K562 (cell line): ENCODE measurements around the gene HDAC7. TPM values are rescaled to one million over a fixed set of nuclear protein-coding genes. Genes with fewer than 3 reads are reported as not detected.

ENCODE experiments used
- CBX8 ChIP-seq: fragments of 200-600 bp; sonication (generic); IDR thresholded peaks from 2 replicates; pipeline ENCODE4 v1.6.1; 2012; ENCODE audit warnings: borderline replicate concordance, mixed run types, low read depth, mild to moderate bottlenecking, moderate library complexity, mixed read lengths, low read length, control low read depth, inconsistent platforms; ENCODE audit not compliant: poor library complexity, severe bottlenecking; ENCODE audit errors: extremely low read depth
- CREBBP ChIP-seq: IDR thresholded peaks from one replicate; pipeline ENCODE4 v1.6.1; 2012; ENCODE audit warnings: low read depth, mild to moderate bottlenecking, control low read depth, inconsistent platforms, low read length
- E2F4 ChIP-seq: sonication (generic); formaldehyde crosslinking; IDR thresholded peaks from 2 replicates; pipeline ENCODE4 v1.8.0; 2022; ENCODE audit warnings: mild to moderate bottlenecking, low read depth, missing genetic modification reagents
- FOXA3 ChIP-seq, 2 experiments: fragments of 450-650 bp in 1 of 2; sonication (generic) in 1 of 2; formaldehyde crosslinking; IDR thresholded peaks in 1 of 2; conservative IDR thresholded peaks in 1 of 2; 2 replicates each; pipeline versions ENCODE4 v1.4.0 to v1.8.0; 2020 to 2022; ENCODE audit warnings: mild to moderate bottlenecking in 2 of 2, missing genetic modification reagents in 1 of 2
- FUS ChIP-seq: fragments of 200-400 bp; formaldehyde crosslinking; optimal IDR thresholded peaks from 2 replicates; pipeline ENCODE3; 2017; ENCODE audit warnings: low read depth, low read length
- HDAC1 ChIP-seq, 2 experiments: fragments of 450-650 bp; IDR thresholded peaks; 2 replicates each; pipeline ENCODE4 v1.6.1; 2016 to 2017; ENCODE audit warnings: inconsistent platforms in 1 of 2, mild to moderate bottlenecking in 1 of 2, moderate library complexity in 1 of 2
- HLTF ChIP-seq: fragments of 450-650 bp; IDR thresholded peaks from 2 replicates; pipeline ENCODE4 v1.6.1; 2016
- MCM7 ChIP-seq, 2 experiments: fragments of 450-650 bp; IDR thresholded peaks; 2 replicates each; pipeline ENCODE4 v1.6.1; 2016 to 2018
- MXD1 ChIP-seq: fragments of 250-450 bp; sonication (Bioruptor Pico); IDR thresholded peaks from 2 replicates; pipeline ENCODE4 v1.8.0; 2021; ENCODE audit warnings: borderline replicate concordance, mild to moderate bottlenecking, moderate library complexity; ENCODE audit not compliant: poor library complexity, severe bottlenecking
- NEUROD1 ChIP-seq: fragments of 150-350 bp; IDR thresholded peaks from 2 replicates; pipeline ENCODE4 v1.6.1; 2014; ENCODE audit warnings: borderline replicate concordance, low read length, low read depth; ENCODE audit not compliant: partially characterized antibody
- NR2C1 ChIP-seq, 2 experiments: fragments of 450-650 bp; IDR thresholded peaks; 2 replicates each; pipeline ENCODE4 v1.6.1; 2017; ENCODE audit warnings: mild to moderate bottlenecking in 2 of 2, antibody characterized with exemption in 1 of 2, inconsistent platforms in 1 of 2, missing compliant biosample characterization in 1 of 2, missing genetic modification characterization in 1 of 2
- RBM25 ChIP-seq: fragments of 200-400 bp; formaldehyde crosslinking; IDR thresholded peaks from 2 replicates; pipeline ENCODE4 v1.6.1; 2018; ENCODE audit warnings: low read length, low read depth, moderate library complexity; ENCODE audit not compliant: severe bottlenecking
- RFX1 ChIP-seq: fragments of 450-650 bp; IDR thresholded peaks from 2 replicates; pipeline ENCODE4 v1.6.1; 2016; ENCODE audit warnings: mild to moderate bottlenecking, moderate library complexity
- SAFB2 ChIP-seq: fragments of 200-400 bp; formaldehyde crosslinking; IDR thresholded peaks from 2 replicates; pipeline ENCODE4 v1.6.1; 2018; ENCODE audit warnings: borderline replicate concordance, low read length, low read depth, moderate library complexity; ENCODE audit not compliant: severe bottlenecking
- SLC30A9 ChIP-seq: fragments of 250-450 bp; sonication (Bioruptor Pico); IDR thresholded peaks from 2 replicates; pipeline ENCODE4 v1.8.0; 2022; ENCODE audit warnings: mild to moderate bottlenecking, moderate library complexity
- SPI1 ChIP-seq: IDR thresholded peaks from 2 replicates; pipeline ENCODE4 v1.6.1; 2011; ENCODE audit warnings: low read depth, low read length, control low read depth, borderline replicate concordance
- TCF7L2 ChIP-seq: fragments of 150-350 bp; IDR thresholded peaks from 2 replicates; pipeline ENCODE4 v1.6.1; 2016; ENCODE audit warnings: low read depth, mild to moderate bottlenecking, low read length, moderate library complexity
- XRCC3 ChIP-seq: fragments of 450-650 bp; IDR thresholded peaks from 2 replicates; pipeline ENCODE4 v1.6.1; 2017; ENCODE audit warnings: mild to moderate bottlenecking, moderate library complexity
- ZKSCAN1 ChIP-seq: fragments of 150-350 bp; IDR thresholded peaks from 2 replicates; pipeline ENCODE4 v1.6.1; 2016; ENCODE audit warnings: low read depth, low read length
- ZKSCAN3 ChIP-seq: fragments of 250-450 bp; sonication (Bioruptor Pico); IDR thresholded peaks from 2 replicates; pipeline ENCODE4 v1.4.0; 2020
- ZNF668 ChIP-seq: fragments of 250-450 bp; sonication (Bioruptor Pico); IDR thresholded peaks from 2 replicates; pipeline ENCODE4 v1.8.0; 2022; ENCODE audit warnings: mild to moderate bottlenecking, inconsistent platforms
- ZNF717 ChIP-seq: fragments of 250-450 bp; sonication (Bioruptor Pico); IDR thresholded peaks from 2 replicates; pipeline ENCODE4 v1.5.0; 2021
- polyA plus RNA-seq, 8 experiments: library from polyadenylated mRNA; depleted of rRNA in 4 of 8; stranded (reverse) in 5 of 8; unstranded in 3 of 8; fragments of >200 nt; fragmentation: Nextera tagmentation in 2 of 8; fragmentation: Illumina TruSeq in 1 of 8; extraction: Ambion mirVana in 2 of 8; extraction: Trizol in 1 of 8; gene quantifications; 2 replicates each; pipeline versions ENCODE4 v1.2.1 to v1.2.3, GENCODE V29; 2011 to 2014; ENCODE audit warnings: inconsistent platforms in 1 of 8, missing spikeins in 1 of 8
- total RNA-seq, 7 experiments: library from RNA; depleted of rRNA in 6 of 7; stranded (reverse); fragments of >200 nt in 6 of 7; fragmentation: Illumina TruSeq in 2 of 7; extraction: Trizol in 2 of 7; gene quantifications; 2 replicates each; pipeline versions ENCODE4 v1.2.1 to v1.2.3, GENCODE V29; 2011 to 2021; ENCODE audit warnings: low replicate concordance in 1 of 7
- TF ChIP-seq, protein P1 (sequence below): fragments of 250-450 bp; sonication (Bioruptor Pico); IDR thresholded peaks from 2 replicates; pipeline ENCODE4 v1.9.0; 2021; ENCODE audit warnings: mild to moderate bottlenecking
- TF ChIP-seq, protein P2 (sequence below), 2 experiments: fragments of 450-650 bp; IDR thresholded peaks; 2 replicates each; pipeline ENCODE4 v1.6.1; 2016
- TF ChIP-seq, protein P3 (sequence below): fragments of 250-450 bp; sonication (Bioruptor Pico); IDR thresholded peaks from 2 replicates; pipeline ENCODE4 v1.8.0; 2022; ENCODE audit warnings: inconsistent platforms, mild to moderate bottlenecking, moderate library complexity, borderline replicate concordance

Gene HDAC7
- total and polyA plus RNA-seq, 9 of the 15 experiments (the other 6 are each of a cell fraction or from before 2014, with no cell fraction given): 2.5 to 129 (median 31.1) TPM

- no peak for TF ChIP-seq SAFB2
- TF ChIP-seq ZNF668: no peak
- TF ChIP-seq XRCC3: no peak
- TF ChIP-seq, protein P1, sequence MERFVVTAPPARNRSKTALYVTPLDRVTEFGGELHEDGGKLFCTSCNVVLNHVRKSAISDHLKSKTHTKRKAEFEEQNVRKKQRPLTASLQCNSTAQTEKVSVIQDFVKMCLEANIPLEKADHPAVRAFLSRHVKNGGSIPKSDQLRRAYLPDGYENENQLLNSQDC (CRISPR knock-in tag): no peak
- peak; percentile 100 for TF ChIP-seq ZKSCAN1
- TF ChIP-seq RFX1: no peak
- TF ChIP-seq, protein P2, sequence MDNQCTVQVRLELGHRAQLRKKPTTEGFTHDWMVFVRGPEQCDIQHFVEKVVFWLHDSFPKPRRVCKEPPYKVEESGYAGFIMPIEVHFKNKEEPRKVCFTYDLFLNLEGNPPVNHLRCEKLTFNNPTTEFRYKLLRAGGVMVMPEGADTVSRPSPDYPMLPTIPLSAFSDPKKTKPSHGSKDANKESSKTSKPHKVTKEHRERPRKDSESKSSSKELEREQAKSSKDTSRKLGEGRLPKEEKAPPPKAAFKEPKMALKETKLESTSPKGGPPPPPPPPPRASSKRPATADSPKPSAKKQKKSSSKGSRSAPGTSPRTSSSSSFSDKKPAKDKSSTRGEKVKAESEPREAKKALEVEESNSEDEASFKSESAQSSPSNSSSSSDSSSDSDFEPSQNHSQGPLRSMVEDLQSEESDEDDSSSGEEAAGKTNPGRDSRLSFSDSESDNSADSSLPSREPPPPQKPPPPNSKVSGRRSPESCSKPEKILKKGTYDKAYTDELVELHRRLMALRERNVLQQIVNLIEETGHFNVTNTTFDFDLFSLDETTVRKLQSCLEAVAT (IDR thresholded peaks at IDR 0.05): 0 out of 4 replicates have a peak, but pooled peaks of 1 of the 2 experiments have one; percentile 11
- no peak for TF ChIP-seq CBX8
- peak; percentile 41; the same call in 1 of the 2 replicates for TF ChIP-seq NR2C1 (IDR thresholded peaks at IDR 0.05)
- 0 out of 2 replicates have a peak, but pooled peaks have one; percentile 19 for TF ChIP-seq NR2C1 (tag; IDR thresholded peaks at IDR 0.05)
- TF ChIP-seq FOXA3 (CRISPR knock-in tag; conservative IDR thresholded peaks at IDR 0.05 in 1 of 2, IDR thresholded peaks at IDR 0.05 in 1 of 2): no peak
- TF ChIP-seq HLTF: no peak
- no peak for TF ChIP-seq SPI1
- TF ChIP-seq MXD1 (CRISPR knock-in tag): no peak
- TF ChIP-seq ZNF717: no peak
- TF ChIP-seq SLC30A9 (CRISPR knock-in tag): no peak
- TF ChIP-seq, protein P3, sequence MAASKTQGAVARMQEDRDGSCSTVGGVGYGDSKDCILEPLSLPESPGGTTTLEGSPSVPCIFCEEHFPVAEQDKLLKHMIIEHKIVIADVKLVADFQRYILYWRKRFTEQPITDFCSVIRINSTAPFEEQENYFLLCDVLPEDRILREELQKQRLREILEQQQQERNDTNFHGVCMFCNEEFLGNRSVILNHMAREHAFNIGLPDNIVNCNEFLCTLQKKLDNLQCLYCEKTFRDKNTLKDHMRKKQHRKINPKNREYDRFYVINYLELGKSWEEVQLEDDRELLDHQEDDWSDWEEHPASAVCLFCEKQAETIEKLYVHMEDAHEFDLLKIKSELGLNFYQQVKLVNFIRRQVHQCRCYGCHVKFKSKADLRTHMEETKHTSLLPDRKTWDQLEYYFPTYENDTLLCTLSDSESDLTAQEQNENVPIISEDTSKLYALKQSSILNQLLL: no peak
- no peak for TF ChIP-seq CREBBP
- TF ChIP-seq HDAC1 (IDR thresholded peaks at IDR 0.05): no peak
- TF ChIP-seq E2F4 (CRISPR knock-in tag): no peak
- no peak for TF ChIP-seq FUS
- TF ChIP-seq TCF7L2: no peak
- no peak for TF ChIP-seq ZKSCAN3
- TF ChIP-seq RBM25: peak; percentile 90
- no peak for TF ChIP-seq MCM7 (IDR thresholded peaks at IDR 0.05)
- TF ChIP-seq NEUROD1: no peak
These were observed 77.4 kb downstream of the HDAC7 start (continued) for GRCh38 chr12:47742253-47742825.
